Loucy (cell line): ENCODE data around the gene UTF1.

ENCODE experiments used
- H2AFZ ChIP-seq: fragments of 200-600 bp; sonication (generic); 2 replicates; pipeline ENCODE4 v1.6.0; 2016; ENCODE audit warnings: antibody characterized with exemption, mild to moderate bottlenecking, low read length, moderate library complexity
- H3F3A ChIP-seq: fragments of 200-600 bp; 2 replicates; pipeline ENCODE4 v1.6.0; 2016; ENCODE audit warnings: antibody characterized with exemption, low read depth, mild to moderate bottlenecking
- H3K27me3 ChIP-seq: fragments of 200-600 bp; sonication (generic); 2 replicates; pipeline ENCODE4 v1.6.1; 2014; ENCODE audit warnings: low read length, mild to moderate bottlenecking; ENCODE audit not compliant: insufficient read depth, poor library complexity, severe bottlenecking
- H3K36me3 ChIP-seq: fragments of 200-600 bp; sonication (generic); 2 replicates; pipeline ENCODE4 v1.6.1; 2016; ENCODE audit warnings: low read length; ENCODE audit not compliant: insufficient read depth
- H3K4me1 ChIP-seq: fragments of 200-600 bp; sonication (generic); 2 replicates; pipeline ENCODE4 v1.5.1; 2014; ENCODE audit warnings: low read length, mild to moderate bottlenecking; ENCODE audit not compliant: insufficient read depth, poor library complexity, severe bottlenecking
- H3K4me2 ChIP-seq: fragments of 200-600 bp; sonication (generic); 2 replicates; pipeline ENCODE4 v1.6.0; 2014; ENCODE audit warnings: antibody characterized with exemption, low read length, low read depth, mild to moderate bottlenecking; ENCODE audit not compliant: poor library complexity, severe bottlenecking
- H3K4me3 ChIP-seq: fragments of 200-600 bp; sonication (generic); 2 replicates; pipeline ENCODE4 v1.5.1; 2014; ENCODE audit warnings: low read length, mild to moderate bottlenecking, mixed read lengths; ENCODE audit not compliant: poor library complexity, severe bottlenecking
- H3K79me2 ChIP-seq: fragments of 200-600 bp; sonication (generic); 2 replicates; pipeline ENCODE4 v1.6.1; 2014; ENCODE audit warnings: low read length; ENCODE audit not compliant: insufficient read depth
- H3K9ac ChIP-seq: fragments of 200-600 bp; sonication (generic); 2 replicates; pipeline ENCODE4 v1.6.0; 2014; ENCODE audit warnings: mild to moderate bottlenecking, low read depth, low read length, moderate library complexity; ENCODE audit not compliant: poor library complexity, severe bottlenecking
- H3K9me2 ChIP-seq: fragments of 200-600 bp; sonication (generic); replicated peaks from 2 replicates; pipeline ENCODE4 v1.6.1; 2016; ENCODE audit warnings: low read depth, low read length, mixed read lengths
- H3K9me3 ChIP-seq: fragments of 200-600 bp; sonication (generic); 2 replicates; pipeline ENCODE4 v1.6.1; 2014; ENCODE audit warnings: mild to moderate bottlenecking, antibody characterized with exemption, low read length, low read depth; ENCODE audit not compliant: insufficient read depth
- H4K20me1 ChIP-seq: fragments of 200-600 bp; sonication (generic); 2 replicates; pipeline ENCODE4 v1.6.0; 2014; ENCODE audit warnings: antibody characterized with exemption, low read length, mild to moderate bottlenecking; ENCODE audit not compliant: insufficient read depth, poor library complexity, severe bottlenecking
- EZH2phosphoT487 ChIP-seq: fragments of 200-600 bp; IDR thresholded peaks from 2 replicates; pipeline ENCODE4 v1.6.1; 2018; ENCODE audit warnings: antibody characterized with exemption, mild to moderate bottlenecking, moderate library complexity, borderline replicate concordance
- TF ChIP-seq, protein P1 (sequence below): fragments of 200-600 bp; sonication (generic); conservative IDR thresholded peaks from 2 replicates; pipeline ENCODE4 v1.5.1; 2014; ENCODE audit warnings: mild to moderate bottlenecking, antibody characterized with exemption, low read length

UTF1 gene

DNA sequence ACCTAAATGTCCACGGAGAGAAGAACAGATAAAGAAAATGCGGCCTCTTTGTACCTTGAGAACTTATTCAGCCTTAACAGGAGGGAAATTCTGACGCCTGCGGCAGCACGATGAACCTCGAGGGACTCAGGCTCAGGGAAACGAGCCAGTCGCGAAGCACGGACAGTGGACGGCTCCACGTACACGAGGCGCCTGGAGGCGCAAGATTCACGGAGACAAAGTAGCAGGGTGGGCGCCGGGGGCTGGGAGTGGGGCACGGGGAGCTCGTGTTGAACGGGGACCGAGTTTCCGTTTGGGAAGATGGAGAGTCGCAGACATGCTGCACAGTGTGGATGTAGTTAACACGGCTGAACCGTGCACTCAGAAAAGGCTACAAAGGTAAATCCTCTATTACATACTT lies 13.2 kb upstream of the UTF1 start:
- H4K20me1 ChIP-seq: no peaks in the 10 kb centered on the region
- peaks cover 14% of the 10 kb centered on the region; the same call in 1 of the 2 replicates for H3K9me3 ChIP-seq
- no peak overlapping the region for H3K4me2 ChIP-seq
- no peak overlapping the region for H2AFZ ChIP-seq
- H3K9me2 ChIP-seq: no peaks in the 10 kb centered on the region
- no peaks in the 10 kb centered on the region for H3K27me3 ChIP-seq
- TF ChIP-seq EZH2phosphoT487: no peak
- TF ChIP-seq, protein P1, sequence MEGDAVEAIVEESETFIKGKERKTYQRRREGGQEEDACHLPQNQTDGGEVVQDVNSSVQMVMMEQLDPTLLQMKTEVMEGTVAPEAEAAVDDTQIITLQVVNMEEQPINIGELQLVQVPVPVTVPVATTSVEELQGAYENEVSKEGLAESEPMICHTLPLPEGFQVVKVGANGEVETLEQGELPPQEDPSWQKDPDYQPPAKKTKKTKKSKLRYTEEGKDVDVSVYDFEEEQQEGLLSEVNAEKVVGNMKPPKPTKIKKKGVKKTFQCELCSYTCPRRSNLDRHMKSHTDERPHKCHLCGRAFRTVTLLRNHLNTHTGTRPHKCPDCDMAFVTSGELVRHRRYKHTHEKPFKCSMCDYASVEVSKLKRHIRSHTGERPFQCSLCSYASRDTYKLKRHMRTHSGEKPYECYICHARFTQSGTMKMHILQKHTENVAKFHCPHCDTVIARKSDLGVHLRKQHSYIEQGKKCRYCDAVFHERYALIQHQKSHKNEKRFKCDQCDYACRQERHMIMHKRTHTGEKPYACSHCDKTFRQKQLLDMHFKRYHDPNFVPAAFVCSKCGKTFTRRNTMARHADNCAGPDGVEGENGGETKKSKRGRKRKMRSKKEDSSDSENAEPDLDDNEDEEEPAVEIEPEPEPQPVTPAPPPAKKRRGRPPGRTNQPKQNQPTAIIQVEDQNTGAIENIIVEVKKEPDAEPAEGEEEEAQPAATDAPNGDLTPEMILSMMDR: no peak
- H3K36me3 ChIP-seq: no peaks in the 10 kb centered on the region
- no peak overlapping the region for H3K4me3 ChIP-seq
- no peak overlapping the region for H3K9ac ChIP-seq
- H3K79me2 ChIP-seq: no peaks in the 10 kb centered on the region
- H3K4me1 ChIP-seq: no peaks in the 10 kb centered on the region
- H3F3A ChIP-seq: no peaks in the 10 kb centered on the region

DNA sequence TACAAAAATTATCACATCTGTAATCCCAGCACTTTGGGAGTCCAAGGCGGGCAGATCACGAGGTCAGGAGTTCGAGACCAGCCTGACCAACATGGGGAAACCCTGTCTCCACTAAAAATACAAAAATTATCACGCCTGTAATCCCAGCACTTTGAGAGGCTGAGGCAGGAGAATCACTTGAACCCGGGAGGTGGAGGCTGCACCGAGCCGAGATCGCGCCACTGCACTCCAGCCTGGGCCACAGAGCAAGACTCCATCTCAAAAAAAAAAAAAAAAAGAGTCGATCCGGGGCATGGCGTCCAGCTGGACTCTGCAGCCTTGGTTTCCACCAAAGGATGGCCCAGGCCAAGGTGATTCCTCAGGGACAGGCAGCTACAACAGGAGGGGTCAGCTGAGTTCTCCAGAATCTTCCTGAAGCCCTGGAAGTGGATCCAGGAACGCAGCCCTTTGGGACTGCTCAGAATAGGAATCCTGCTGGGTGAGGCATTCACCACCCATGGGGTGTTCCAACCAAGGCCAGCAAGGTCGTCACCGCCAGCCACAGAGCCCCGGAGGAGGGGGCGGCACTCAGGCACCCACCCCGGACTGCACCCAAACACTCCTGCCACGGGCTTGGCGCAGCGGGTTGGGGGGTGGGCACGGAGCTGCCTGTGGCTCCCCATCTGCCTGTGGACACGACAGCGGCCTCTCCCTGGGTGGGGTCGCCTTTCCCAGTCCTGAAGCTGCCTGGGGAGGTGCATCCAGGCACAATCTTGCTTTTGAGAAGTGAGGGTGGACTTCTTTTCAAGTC lies 12.0 kb upstream of the UTF1 start:
- Histone ChIP-seq H3F3A (no peaks in the 10 kb centered on the region), H3K36me3 (no peaks in the 10 kb centered on the region), H3K9me3 (peaks cover 14% of the 10 kb centered on the region; the same call in 1 of the 2 replicates), H3K9ac (no peak overlapping the region), H3K79me2 (no peaks in the 10 kb centered on the region), H3K27me3 (no peaks in the 10 kb centered on the region), H4K20me1 (no peaks in the 10 kb centered on the region), H3K4me3 (no peak overlapping the region), H3K4me1 (no peaks in the 10 kb centered on the region), H3K4me2 (no peak overlapping the region), H2AFZ (no peak overlapping the region), H3K9me2 (no peaks in the 10 kb centered on the region)
- TF ChIP-seq EZH2phosphoT487: no peak
- TF ChIP-seq, protein P1: no peak

DNA sequence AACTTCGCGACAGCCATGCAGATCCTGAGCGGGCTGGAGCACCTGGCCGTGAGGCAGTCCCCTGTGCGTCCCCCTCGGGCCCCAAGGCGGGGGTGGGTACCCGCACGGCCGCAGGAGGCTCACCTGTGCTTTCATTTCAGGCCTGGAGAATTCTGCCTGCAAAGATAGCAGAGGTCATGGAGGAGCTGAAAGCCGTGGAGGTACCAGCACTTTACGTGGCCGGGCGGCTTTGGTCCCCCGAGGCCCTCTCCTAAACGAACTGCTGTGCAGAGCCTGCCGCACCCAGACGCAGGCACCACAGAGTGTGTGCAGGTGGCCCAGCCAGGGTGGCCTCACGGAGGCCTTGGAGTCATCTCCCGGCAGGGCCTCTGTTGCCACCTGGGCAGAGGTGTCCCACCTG lies 11.1 kb upstream of the UTF1 start:
- no peak overlapping the region for H2AFZ ChIP-seq
- H3K79me2 ChIP-seq: no peaks in the 10 kb centered on the region
- H3K9ac ChIP-seq: no peak overlapping the region
- no peaks in the 10 kb centered on the region for H3K27me3 ChIP-seq
- H4K20me1 ChIP-seq: no peaks in the 10 kb centered on the region
- peaks cover 10% of the 10 kb centered on the region; the same call in 1 of the 2 replicates for H3K9me3 ChIP-seq
- H3K9me2 ChIP-seq: no peaks in the 10 kb centered on the region
- no peak overlapping the region for H3K4me2 ChIP-seq
- no peak overlapping the region for H3K4me3 ChIP-seq
- no peaks in the 10 kb centered on the region for H3F3A ChIP-seq
- TF ChIP-seq, protein P1: no peak
- TF ChIP-seq EZH2phosphoT487: no peak
- no peaks in the 10 kb centered on the region for H3K36me3 ChIP-seq
- no peaks in the 10 kb centered on the region for H3K4me1 ChIP-seq
